CD14-positive monocyte (primary cell): ENCODE measurements around the gene MPST. TPM values are rescaled to one million over a fixed set of nuclear protein-coding genes. Genes with fewer than 3 reads are reported as not detected.

Experiments
- DNase-seq, 3 donors: peaks; one replicate each; pipeline ENCODE4 v3.0.0-alpha.2; 2011 to 2022
- H2AFZ ChIP-seq: 2 replicates; pipeline ENCODE4 v1.6.0; 2012; ENCODE audit warnings: mild to moderate bottlenecking, low read depth, low read length, inconsistent platforms; ENCODE audit not compliant: insufficient read depth, poor library complexity, severe bottlenecking
- H3K27ac ChIP-seq, 2 donors: 1 replicate in 1 of 2; 2 replicates in 1 of 2; pipeline ENCODE4 v1.5.1; 2012 to 2013; ENCODE audit warnings: low read length in 2 of 2, control low read depth in 1 of 2, inconsistent platforms in 1 of 2, low read depth in 1 of 2, mild to moderate bottlenecking in 1 of 2
- H3K27me3 ChIP-seq, 2 donors: one replicate each; pipeline versions ENCODE4 v1.6.0 to v1.6.1; 2011 to 2013; ENCODE audit warnings: low read length in 2 of 2; ENCODE audit not compliant: control insufficient read depth in 2 of 2, insufficient read depth in 2 of 2
- H3K36me3 ChIP-seq, 2 donors: replicated peaks in 1 of 2; 1 replicate in 1 of 2; 2 replicates in 1 of 2; pipeline versions ENCODE4 v1.5.1 to v1.6.1; 2012 to 2013; ENCODE audit warnings: low read length in 2 of 2, control low read depth in 1 of 2, inconsistent platforms in 1 of 2, mild to moderate bottlenecking in 1 of 2; ENCODE audit not compliant: insufficient read depth in 2 of 2, control insufficient read depth in 1 of 2
- H3K4me1 ChIP-seq, 2 donors: 1 replicate in 1 of 2; 2 replicates in 1 of 2; pipeline versions ENCODE4 v1.5.1 to v1.6.1; 2012 to 2013; ENCODE audit warnings: low read length in 2 of 2, control low read depth in 1 of 2, inconsistent platforms in 1 of 2, mild to moderate bottlenecking in 1 of 2, moderate library complexity in 1 of 2; ENCODE audit not compliant: insufficient read depth in 2 of 2, control insufficient read depth in 1 of 2
- H3K4me2 ChIP-seq: replicated peaks from 2 replicates; pipeline ENCODE3; 2012; ENCODE audit warnings: low read length, moderate library complexity, mild to moderate bottlenecking; ENCODE audit not compliant: poor library complexity, severe bottlenecking; ENCODE audit errors: extremely low read depth
- H3K4me3 ChIP-seq, 3 experiments: fragments of 200-600 bp in 1 of 3; sonication (generic) in 1 of 3; replicated peaks in 1 of 3; 1 replicate in 2 of 3; 2 replicates in 1 of 3; pipeline ENCODE4 v1.5.1; 2011 to 2013; ENCODE audit warnings: low read length in 3 of 3, mild to moderate bottlenecking in 3 of 3, control low read depth in 2 of 3, low read depth in 2 of 3, inconsistent platforms in 1 of 3, moderate library complexity in 1 of 3
- H3K79me2 ChIP-seq: 2 replicates; pipeline ENCODE4 v1.6.0; 2012; ENCODE audit warnings: mild to moderate bottlenecking, control low read depth, inconsistent platforms, low read length, moderate library complexity; ENCODE audit not compliant: insufficient read depth
- H3K9ac ChIP-seq: 2 replicates; pipeline ENCODE4 v1.6.0; 2017; ENCODE audit warnings: low read length, mild to moderate bottlenecking; ENCODE audit not compliant: insufficient read depth, poor library complexity, severe bottlenecking
- H3K9me3 ChIP-seq, 2 donors: replicated peaks in 1 of 2; 1 replicate in 1 of 2; 2 replicates in 1 of 2; pipeline versions ENCODE4 v1.5.1 to v1.6.1; 2012 to 2013; ENCODE audit warnings: low read length in 2 of 2, control low read depth in 1 of 2; ENCODE audit not compliant: control insufficient read depth in 1 of 2, insufficient read depth in 1 of 2
- H4K20me1 ChIP-seq: 2 replicates; pipeline ENCODE4 v1.6.0; 2012; ENCODE audit warnings: mild to moderate bottlenecking, low read length, control low read depth, moderate library complexity; ENCODE audit not compliant: insufficient read depth
- H3K27ac Mint-ChIP-seq, 7 donors: one replicate each; pipeline ENCODE4 v1.8.0; 2020; ENCODE audit warnings: mild to moderate bottlenecking in 7 of 7, mixed read lengths in 7 of 7, moderate library complexity in 6 of 7, inconsistent platforms in 2 of 7
- H3K27me3 Mint-ChIP-seq, 3 donors: one replicate each; pipeline ENCODE4 v1.8.0; 2021 to 2022; ENCODE audit warnings: low read depth in 3 of 3, mild to moderate bottlenecking in 3 of 3, mixed read lengths in 3 of 3, moderate library complexity in 3 of 3, inconsistent platforms in 1 of 3
- H3K36me3 Mint-ChIP-seq, 2 donors: one replicate each; pipeline ENCODE4 v1.8.0; 2020; ENCODE audit warnings: mixed read lengths in 2 of 2, inconsistent platforms in 1 of 2, mild to moderate bottlenecking in 1 of 2
- H3K4me1 Mint-ChIP-seq: one replicate; pipeline ENCODE4 v1.8.0; 2020; ENCODE audit warnings: mild to moderate bottlenecking, mixed read lengths
- H3K4me3 Mint-ChIP-seq, 2 donors: one replicate each; pipeline ENCODE4 v1.8.0; 2020; ENCODE audit warnings: mild to moderate bottlenecking in 2 of 2, mixed read lengths in 2 of 2, moderate library complexity in 1 of 2
- H3K9me3 Mint-ChIP-seq, 7 donors: one replicate each; pipeline ENCODE4 v1.8.0; 2020 to 2022; ENCODE audit warnings: mixed read lengths in 7 of 7, mild to moderate bottlenecking in 6 of 7, moderate library complexity in 6 of 7, inconsistent platforms in 2 of 7
- WGBS: methylation state at CpG from one replicate; pipeline ENCODE4 v1.1.5; 2013; ENCODE audit warnings: missing lambda C conversion rate; ENCODE audit not compliant: insufficient coverage; 5-methylcytosine and 5-hydroxymethylcytosine counted together
- intact Hi-C, 2 donors: fragments of 100-400 bp; cut with micrococcal nuclease; formaldehyde crosslinking; loops; one replicate each; pipeline versions ENCODE4 v1.15.0 to v1.15.1; 2023
- polyA plus RNA-seq, 3 donors: library from polyadenylated mRNA; depleted of rRNA in 1 of 3; unstranded in 2 of 3; stranded (reverse) in 1 of 3; fragments of 300-500 nt in 2 of 3; fragments of >200 nt in 1 of 3; fragmentation: Illumina TruSeq in 2 of 3; gene quantifications; 1 replicate in 2 of 3; 2 replicates in 1 of 3; pipeline ENCODE4 v1.2.3, GENCODE V29; 2012 to 2021
- TF ChIP-seq, protein P1 (sequence below): fragments of 200-600 bp; IDR thresholded peaks from one replicate; pipeline ENCODE4 v1.8.0; 2022; ENCODE audit warnings: antibody characterized with exemption, mild to moderate bottlenecking

Gene MPST
- polyA plus RNA-seq, 3 donors = 27.9 to 53.7 (median 51.2) TPM

DNA sequence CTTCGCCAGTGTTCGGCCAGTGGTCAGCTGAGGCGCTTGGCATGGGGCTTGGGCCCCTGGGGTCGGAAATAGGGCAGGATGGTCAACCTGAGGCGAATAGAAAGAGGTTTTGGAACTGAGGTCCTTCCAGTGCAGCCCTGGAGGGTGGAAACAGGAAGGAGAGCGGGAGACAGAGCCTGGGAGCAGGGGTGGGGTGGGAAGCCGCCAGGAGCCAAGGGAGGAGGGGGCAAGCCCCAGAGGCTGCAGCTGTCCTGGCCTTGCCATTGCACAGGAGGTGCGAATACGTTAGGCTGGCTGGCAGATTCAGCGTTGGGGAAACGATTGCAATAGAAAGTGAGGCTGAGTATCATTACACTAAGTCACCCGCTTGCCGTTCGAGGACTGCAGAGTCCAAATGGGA lies 18.1 kb downstream of the MPST start:
- Histone ChIP-seq H3K27me3 (no peaks in the 10 kb centered on the region), H3K4me1 (peaks cover 11 to 12% of the 10 kb centered on the region in 2 donors), H2AFZ (no peak overlapping the region), H3K79me2 (no peaks in the 10 kb centered on the region), H3K4me2 (no peak overlapping the region), H3K9me3 (no peaks in the 10 kb centered on the region), H3K4me3 (no peak overlapping the region), H3K27ac (no peak overlapping the region), H4K20me1 (no peaks in the 10 kb centered on the region), H3K9ac (no peak overlapping the region), H3K36me3 (no peaks in the 10 kb centered on the region)
- WGBS = 68% methylated on average over 9 of the region's 14 CpGs
- Mint-ChIP-seq H3K4me1 (peaks cover 17% of the 10 kb centered on the region), H3K27me3 (peaks cover 7 to 12% (median 10%) of the 10 kb centered on the region in 3 donors), H3K36me3 (peaks cover 0 to 4% of the 10 kb centered on the region in 2 donors), H3K9me3 (peaks cover 0 to 3% (median 0%) of the 10 kb centered on the region in 7 donors), H3K27ac (no peak overlapping the region), H3K4me3 (no peak overlapping the region)
- TF ChIP-seq, protein P1, sequence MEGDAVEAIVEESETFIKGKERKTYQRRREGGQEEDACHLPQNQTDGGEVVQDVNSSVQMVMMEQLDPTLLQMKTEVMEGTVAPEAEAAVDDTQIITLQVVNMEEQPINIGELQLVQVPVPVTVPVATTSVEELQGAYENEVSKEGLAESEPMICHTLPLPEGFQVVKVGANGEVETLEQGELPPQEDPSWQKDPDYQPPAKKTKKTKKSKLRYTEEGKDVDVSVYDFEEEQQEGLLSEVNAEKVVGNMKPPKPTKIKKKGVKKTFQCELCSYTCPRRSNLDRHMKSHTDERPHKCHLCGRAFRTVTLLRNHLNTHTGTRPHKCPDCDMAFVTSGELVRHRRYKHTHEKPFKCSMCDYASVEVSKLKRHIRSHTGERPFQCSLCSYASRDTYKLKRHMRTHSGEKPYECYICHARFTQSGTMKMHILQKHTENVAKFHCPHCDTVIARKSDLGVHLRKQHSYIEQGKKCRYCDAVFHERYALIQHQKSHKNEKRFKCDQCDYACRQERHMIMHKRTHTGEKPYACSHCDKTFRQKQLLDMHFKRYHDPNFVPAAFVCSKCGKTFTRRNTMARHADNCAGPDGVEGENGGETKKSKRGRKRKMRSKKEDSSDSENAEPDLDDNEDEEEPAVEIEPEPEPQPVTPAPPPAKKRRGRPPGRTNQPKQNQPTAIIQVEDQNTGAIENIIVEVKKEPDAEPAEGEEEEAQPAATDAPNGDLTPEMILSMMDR = no peak
- intact Hi-C loops = no loop called here
- DNase-seq = no peak

DNA sequence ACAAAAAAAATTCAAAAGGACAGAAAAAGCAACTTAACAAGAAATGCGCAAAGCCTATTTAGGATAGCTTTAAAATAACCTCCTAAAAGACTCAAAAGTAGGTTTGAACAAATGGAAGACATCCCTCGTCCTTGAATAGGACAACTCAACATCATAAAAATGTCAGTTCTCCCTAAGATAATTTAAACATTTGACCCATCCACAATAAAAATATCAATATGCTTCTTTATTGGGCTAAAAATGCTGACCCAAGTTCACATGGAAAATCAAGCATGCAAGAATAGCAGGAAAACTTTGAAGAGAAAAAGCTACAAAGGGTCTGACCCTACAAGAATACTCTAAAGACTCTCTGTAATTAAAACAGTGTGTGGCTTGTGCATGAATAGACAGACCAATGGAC lies 19.9 kb downstream of the MPST start:
- Mint-ChIP-seq H3K4me3 (no peak overlapping the region), H3K4me1 (peaks cover 7% of the 10 kb centered on the region), H3K27me3 (peaks cover 6 to 12% (median 7%) of the 10 kb centered on the region in 3 donors), H3K36me3 (no peaks in the 10 kb centered on the region), H3K27ac (no peak overlapping the region), H3K9me3 (no peaks in the 10 kb centered on the region)
- Histone ChIP-seq H3K27ac (no peak overlapping the region), H3K79me2 (no peaks in the 10 kb centered on the region), H3K4me1 (peaks cover 8 to 9% of the 10 kb centered on the region in 2 donors), H2AFZ (no peak overlapping the region), H3K9me3 (no peaks in the 10 kb centered on the region), H3K27me3 (no peaks in the 10 kb centered on the region), H3K9ac (no peak overlapping the region), H3K36me3 (no peaks in the 10 kb centered on the region), H4K20me1 (no peaks in the 10 kb centered on the region), H3K4me3 (no peak overlapping the region), H3K4me2 (no peak overlapping the region)
- DNase-seq = no peak
- TF ChIP-seq, protein P1 = no peak
- intact Hi-C loops = no loop called here
- no CpG with 5 or more reads among the region's 2 CpGs for WGBS
